SK-MEL-5 (cell line): ENCODE measurements around the gene WDR64. TPM values are rescaled to one million over a fixed set of nuclear protein-coding genes. Genes with fewer than 3 reads are reported as not detected.
"Not testable (repeated sequence)": the region's sequence is repeated elsewhere in the genome, so short reads cannot be mapped to it uniquely, and the experiment has no call there.

Experiments used
- DNase-seq: peaks from one replicate; pipeline ENCODE4 v3.0.0-alpha.2; 2016; ENCODE audit warnings: low read depth, low spot score
- in situ Hi-C: cut with HindIII; loops from 2 replicates; pipeline ENCODE4 v1.10.0; 2016; ENCODE audit warnings: low sequenced_read_pairs, high pct_unique_total_duplicates, low pct_unique_long_range_greater_than_20kb
- total RNA-seq: library from RNA; depleted of rRNA; stranded (reverse); fragments of >200 nt; shearing (Covaris generic); gene quantifications from 2 replicates; pipeline ENCODE4 v1.2.3, GENCODE V29; 2014

WDR64 gene
- total RNA-seq, 1 experiment from 2014 or later, result not detected

DNA sequence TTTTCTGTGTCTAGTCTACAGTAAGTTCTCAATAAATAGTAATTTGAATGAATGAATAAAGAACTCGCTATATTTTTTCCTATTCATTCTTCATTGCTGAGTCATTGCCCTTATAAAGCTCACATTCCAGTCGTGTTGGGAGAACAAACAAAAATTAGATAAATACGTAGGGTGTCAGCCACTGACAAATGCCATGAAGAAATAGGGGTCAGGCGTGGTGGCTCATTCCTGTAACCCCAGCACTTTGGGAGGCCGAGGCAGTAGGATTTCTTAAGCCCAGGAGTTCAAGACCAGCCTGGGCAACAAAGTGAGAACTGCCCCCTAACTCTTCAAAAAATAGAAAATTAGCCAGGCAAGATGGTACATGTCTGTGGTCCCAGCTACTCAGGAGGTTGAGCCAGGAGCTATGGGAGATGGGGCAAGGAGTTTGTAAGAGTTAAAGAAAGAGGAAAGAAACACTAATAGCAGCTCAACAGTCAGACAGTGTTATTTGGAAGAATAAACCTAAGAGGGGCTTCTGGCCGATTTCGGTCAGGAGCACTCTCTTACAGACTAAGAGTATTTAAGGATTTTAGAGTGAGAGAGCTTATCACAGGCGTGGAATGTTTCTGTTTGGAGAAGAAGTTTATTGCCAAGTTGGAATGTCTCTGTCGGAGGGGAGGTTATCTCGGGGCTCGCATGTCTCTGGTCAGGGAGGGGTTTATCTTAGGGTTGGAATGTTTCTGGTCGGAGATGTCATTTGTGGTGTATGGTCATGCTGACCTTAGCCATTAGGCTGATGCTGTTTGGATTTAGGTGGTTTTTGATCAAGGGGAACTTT, 10.1 kb upstream of the WDR64 start:
- no peak for DNase-seq
- in situ Hi-C loops, result no loop called here

DNA sequence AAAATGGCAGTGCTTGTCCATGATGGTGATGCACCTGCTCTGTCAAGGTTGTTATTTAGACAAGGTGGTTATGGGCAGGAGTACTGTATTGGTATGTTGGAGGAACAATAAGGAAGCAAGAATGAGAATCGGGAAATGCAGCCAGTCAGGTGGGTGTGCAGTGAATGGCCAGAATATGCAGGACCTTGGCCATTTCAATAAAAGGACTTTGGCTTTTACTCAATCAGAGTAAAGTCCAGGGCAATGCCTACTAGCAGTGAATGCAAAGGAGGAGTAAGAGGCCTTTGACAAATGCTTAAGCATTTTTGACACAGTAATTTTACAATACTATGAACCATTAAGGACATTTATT, 9.5 kb upstream of the WDR64 start:
- DNase-seq, result no peak
- in situ Hi-C loops, result no loop called here

DNA sequence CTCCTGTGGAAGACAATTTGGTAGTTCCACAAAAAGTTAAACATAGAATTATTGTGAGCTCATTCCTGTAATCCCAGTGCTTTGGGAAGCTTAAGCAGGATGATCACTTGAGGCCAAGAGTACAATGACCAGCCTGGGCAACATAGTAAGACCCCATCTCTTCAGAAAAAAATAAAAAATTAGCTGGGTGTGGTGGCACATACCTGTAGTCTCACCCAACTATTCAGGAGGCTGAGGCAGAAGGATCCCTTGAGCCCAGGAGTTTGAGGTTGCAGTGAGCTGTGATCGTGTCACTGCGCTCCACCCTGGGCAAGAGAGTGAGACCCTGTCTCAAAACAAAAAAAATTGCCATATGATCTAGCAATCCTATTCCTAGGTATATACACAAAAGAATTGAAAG, 7.8 kb upstream of the WDR64 start:
- DNase-seq, result no peak
- in situ Hi-C loops, result no loop called here

DNA sequence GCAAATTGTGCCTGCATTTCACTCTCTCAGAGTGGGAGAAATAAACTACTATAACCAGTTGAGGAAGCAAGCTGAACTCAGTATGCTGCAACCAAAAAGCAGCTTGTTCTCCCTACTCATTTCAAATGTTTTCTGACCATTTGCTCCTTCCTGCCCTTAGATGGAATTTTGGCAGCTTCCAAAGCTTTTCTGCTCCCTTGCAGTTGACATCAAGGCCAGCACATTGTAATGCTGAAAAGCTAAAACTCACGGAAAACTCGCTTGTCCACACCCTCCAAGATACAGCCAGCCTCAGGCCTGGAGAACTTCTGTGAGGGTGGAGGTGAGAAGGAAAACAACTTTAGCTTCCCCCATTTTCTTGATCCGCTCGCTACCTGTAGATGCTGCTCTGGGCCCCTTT, 6.9 kb upstream of the WDR64 start:
- in situ Hi-C loops, result no loop called here

DNA sequence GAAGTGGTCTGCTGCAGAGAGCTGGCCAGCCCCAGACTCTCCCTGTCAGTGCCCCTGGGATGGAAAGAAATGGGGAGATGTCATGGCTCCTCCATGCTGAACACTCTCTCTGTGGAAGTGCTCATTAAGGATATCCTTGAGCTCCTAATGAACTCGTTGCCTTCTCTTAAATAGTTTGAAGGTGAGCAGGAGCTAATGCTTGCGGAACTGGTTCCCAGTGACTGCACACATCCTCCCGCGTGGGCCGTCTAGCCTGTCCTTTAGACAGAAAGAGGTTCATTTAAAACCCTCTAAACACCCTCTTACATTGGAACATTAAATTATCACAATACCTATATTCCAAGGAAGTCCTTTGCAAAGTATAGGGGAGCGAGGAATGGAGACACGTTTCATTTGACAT, 5.9 kb upstream of the WDR64 start:
- DNase-seq, result no peak
- in situ Hi-C loops, result no loop called here

More for the DNA sequence above, 6.9 kb upstream of the WDR64 start:
- no peak for DNase-seq

DNA sequence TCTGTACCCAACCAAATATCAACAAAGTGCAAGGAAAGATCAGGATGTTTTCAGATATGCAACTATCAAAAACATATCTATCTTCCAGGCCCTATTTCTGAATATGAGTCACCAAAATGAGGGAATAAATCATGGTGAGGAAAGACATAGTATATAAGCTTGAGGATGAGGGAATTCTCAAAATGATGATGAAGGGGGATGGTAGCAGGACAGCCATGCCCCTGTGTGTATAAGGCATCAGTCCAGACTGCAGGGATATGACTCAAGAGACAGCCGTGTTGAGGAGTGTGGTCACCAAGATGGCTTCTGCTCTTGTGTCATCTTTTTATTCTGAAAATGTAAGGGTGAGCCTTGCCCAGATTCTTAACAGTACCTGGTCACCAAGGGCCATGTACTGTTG, 4.4 kb upstream of the WDR64 start:
- no peak for DNase-seq

DNA sequence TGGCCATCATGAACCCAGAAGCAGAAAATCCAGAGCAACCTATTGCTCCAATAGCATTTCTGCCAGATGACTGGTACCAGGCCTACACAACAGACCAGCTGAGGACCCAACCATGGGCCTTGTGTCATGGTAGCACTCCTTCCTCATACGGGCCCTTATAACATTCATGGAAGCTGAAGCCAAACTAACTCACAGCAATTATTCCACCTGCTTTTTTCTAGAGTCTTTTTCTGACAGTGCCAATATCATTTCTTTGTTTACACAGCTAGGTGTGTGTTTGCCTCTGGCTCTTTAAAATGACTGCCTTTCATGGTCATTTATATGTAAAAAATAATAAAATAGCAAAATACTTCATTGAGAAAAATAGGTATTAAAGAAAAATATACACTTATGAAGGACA, 3.9 kb upstream of the WDR64 start:
- DNase-seq, result no peak
- in situ Hi-C loops, result no loop called here

More for the DNA sequence above, 4.4 kb upstream of the WDR64 start:
- in situ Hi-C loops, result no loop called here

DNA sequence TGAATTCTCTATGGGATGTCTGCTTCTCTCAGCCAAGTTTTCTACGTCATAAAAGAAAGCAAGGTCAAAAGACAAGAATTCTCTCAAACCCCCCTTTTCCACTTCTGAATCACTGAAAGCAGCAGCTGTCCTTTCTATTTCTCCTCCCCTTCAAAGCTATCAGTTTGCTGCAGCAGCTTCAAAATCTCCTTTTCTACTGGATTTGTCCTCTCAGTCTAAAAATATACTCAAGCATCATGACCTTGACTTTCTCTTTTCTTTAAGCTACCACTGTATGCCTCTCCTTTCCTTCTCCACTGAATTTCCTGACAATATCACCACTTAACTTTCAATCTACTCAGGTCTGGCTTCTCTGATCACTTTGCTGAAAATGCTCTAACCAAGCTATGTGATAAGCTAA, 1.9 kb downstream of the WDR64 start:
- DNase-seq, result no peak
- in situ Hi-C loops, result no loop called here

DNA sequence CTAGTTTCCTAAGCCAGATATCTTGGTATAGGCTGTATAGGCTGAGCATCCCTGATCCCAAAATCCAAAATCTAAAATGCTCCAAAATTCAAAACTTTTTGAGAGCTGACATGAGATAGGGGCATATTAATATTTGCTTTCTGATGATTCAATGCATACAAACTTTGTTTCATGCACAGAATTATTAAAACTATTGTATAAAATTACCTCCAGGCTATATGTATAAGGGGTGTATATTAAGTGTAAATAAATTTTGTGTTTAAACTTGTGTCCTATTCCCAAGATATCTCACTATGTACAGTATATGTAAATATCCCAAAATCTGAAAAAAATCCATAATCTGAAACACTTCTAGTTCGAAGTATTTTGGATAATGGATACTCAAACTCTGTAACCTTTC, 2.6 kb downstream of the WDR64 start:
- no peak for DNase-seq
- in situ Hi-C loops, result no loop called here

DNA sequence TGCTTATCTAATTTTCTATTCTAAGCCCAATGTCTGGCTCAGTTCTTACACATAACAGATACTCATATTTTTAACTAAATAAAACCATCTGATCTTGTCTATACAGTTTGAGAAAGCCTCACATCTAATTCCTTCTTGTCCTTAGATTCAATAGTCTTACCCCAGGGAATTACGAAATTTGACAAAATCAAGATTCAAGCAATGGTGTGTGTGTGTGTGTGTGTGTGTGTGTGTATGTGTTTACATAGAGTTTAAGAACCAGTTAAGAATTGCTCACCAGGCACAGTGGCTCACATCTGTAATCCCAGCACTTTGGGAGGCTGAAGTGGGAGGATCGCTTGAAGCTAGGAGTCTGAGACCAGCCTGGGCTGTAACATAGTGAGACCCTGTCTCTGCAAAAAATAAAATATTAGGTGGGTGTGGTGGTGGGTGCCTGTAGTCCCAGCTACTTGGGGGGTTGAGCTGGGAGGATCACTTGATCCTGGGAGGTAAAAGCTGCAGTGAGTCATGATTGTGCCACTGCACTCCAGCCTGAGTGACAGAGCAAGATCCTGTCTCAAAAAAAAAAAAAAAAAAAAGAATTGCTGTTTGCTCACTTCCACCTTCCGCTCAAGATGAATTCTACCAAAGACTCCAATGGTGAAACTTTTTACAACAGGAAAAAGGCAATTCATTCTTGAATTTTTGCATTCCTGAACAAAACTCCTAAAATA, 6.2 kb downstream of the WDR64 start:
- DNase-seq, result no peak

DNA sequence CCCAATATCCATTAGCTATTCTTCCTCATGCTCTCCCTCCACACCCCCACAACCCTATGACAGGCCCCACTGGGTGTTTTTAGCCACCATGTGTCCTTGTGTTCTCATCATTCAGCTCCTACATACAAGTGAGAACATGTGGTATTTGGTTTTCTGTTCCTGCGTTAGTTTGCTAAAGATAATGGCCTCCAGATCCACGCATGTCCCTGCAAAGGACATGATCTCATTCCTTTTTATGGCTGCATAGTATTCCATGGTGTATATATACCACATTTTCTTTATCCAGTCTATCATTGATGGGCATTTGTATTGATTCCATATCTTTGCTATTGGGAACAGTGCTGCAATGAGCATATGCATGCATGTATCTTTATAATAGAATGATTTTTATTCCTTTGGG, 6.9 kb downstream of the WDR64 start:
- DNase-seq, in situ Hi-C loops: not testable (repeated sequence)

More for the DNA sequence above, 6.2 kb downstream of the WDR64 start:
- in situ Hi-C loops, result no loop called here

DNA sequence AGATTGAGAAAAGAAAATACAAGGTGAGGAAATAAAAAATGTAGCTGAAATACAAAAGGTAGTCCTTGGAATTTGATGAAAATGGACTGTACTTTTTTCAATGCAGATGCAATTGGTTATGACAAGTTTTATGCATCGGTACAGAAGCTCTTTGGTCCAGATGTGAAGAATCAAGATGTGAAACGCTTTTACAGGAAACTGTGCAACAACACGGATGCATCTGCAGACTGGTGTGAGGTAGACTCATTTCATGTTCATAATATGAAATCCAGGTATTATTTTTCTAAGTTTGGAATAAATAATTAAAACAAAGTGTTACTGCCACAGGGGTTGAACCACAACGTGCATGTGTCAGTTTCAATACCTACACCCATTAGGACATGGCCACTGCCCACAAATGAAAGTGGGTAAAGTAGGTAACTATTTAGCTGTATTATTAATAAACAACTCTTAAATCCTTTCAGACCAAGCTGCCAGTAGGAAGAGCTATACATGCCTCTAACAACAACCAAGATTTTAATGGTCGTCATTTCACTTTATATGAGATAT, 8.4 kb downstream of the WDR64 start:
- no peak for DNase-seq
- in situ Hi-C loops, result no loop called here

DNA sequence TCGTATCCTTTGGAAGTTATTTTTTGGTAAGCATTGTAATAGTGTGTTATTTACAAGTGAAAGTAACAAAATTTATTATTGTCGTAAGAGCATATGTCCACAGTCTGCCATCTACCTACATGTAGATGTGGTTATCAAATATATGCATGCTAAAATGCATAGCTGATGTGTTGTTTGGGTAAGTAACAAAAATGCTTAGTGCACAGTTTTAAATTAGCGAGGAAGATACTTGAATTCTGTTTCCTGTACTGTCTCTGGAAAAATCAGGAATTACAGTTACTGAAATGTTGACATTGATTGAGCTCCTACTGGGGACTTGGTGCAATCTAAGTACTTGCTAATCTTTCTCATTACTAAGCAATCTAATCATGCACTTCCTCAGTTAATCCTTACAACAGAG, 14.3 kb downstream of the WDR64 start:
- DNase-seq, result no peak
- in situ Hi-C loops, result no loop called here

DNA sequence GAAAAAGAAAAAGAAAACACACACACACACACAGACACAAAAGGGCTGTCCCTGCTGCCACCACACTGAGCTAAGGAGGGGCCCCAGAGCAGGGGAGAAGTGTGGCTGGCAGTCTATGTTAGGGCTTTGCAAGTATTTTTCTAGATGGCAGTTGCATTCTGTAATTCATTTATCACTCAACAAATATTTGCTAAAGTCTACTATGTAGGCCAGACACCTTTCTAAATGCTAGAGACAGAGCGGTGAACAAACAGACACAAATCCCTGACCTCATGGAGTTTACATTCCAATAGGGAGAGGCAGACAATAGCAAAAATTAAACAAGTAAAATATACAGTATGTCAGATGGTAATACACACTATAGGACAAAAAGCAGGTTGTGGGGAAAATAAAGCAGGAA, 20.2 kb downstream of the WDR64 start:
- no peak for DNase-seq
- in situ Hi-C loops, result no loop called here

DNA sequence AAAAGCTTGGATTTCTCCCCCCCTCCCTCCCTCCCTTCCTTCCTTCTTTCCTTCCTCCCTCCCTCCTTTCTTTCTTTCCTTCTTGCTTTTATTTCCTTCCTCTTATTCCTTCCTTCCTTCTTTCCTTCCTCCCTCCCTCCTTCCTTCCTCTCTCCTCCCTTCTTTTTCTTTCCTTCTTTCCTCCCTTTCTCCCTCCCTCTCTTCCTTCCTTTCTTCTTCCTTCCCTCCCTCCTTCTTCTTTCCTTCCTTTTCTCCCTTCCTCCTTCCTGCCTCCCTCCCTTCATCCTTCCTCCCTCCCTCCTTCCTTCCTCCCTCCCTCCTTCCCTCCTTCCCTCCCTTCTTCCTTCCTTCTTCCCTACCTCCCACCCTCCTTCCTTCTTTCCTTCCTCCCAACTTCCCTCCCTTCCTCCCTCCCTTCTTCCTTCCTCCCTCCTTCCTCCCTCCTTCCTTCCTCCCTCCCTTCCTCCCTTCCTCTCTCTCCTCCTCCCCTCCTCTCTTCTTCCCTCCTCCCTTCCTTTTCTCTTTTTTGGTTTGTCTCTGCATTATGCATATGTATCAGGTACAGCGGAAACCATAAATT, 22.8 kb downstream of the WDR64 start:
- no peak for DNase-seq
- in situ Hi-C loops, result no loop called here

DNA sequence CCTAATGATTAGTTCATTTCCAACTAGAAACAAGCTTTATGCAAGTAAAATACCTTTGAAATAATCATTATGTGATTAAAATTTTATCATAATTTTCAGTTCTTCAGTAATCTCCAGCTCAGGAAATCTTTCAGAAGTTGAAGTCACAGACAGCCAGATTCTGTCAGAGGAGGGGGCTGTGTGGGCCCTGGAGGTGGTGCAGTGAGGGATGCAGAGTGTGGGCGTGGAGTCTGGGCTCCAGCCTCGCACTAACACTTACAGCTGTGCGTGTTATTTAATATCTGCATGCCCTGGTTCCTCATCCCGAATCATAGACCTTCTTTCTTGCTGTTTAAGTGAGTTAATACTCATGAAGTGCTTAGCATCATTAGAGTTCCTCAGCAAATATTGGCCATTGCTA, 23.9 kb downstream of the WDR64 start:
- in situ Hi-C loops, result no loop called here
- no peak for DNase-seq

DNA sequence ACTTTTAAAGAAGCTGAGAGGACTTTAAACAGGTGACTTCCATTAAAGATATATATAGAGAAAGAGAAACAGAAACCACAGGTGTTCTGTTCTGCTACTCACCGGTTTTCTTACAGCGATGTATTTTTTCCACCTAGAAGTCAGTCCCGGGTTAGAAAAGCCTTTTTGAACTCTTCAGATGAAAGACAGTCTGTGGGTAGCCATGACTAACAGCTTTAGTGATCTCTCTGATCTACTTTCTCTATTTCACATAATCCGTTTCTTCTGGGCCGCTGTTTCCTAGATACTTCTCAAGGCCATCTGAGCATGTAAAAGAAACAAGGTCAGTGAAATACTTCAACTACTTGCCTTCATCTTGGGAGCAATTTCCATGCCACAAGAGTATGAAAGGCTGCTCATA, 25.1 kb downstream of the WDR64 start:
- DNase-seq, result no peak
- in situ Hi-C loops, result no loop called here

DNA sequence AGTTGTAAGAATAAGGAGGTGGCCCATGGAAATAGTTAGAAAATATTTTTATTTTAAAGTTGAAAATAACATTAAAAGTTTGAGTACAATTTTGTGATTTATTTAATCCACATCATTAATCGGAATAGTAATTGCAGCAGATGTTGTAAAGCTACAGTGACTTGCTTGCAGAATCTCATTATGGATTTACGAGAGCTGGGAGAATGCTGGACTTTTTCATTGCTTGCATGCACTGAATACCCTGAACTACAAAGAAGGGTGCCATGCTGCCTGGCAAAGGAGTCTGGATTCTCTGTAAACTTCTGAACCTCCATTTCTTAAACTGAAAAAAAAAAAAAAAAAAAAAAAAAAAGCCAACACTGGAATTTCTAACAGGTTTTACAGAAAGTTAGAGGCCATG, 26.5 kb downstream of the WDR64 start:
- in situ Hi-C loops, result no loop called here

DNA sequence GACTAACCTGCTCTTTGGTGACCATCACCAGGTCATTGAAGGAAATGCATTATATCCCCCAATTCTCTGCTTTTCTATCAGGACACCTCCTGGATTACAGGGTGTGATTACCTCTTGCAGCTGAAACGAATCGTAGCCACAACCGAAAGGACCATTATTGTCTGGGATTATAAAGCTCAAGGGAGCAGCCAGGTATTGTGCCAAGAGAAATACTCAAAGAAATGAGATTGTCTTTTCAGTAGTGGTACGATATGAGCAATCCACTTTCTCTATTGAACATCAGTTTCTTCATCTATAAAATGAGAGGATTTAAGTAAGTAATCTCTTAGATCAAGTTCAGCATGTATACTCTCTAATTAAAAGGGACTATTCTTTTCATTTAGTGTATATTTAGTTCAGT, 27.3 kb downstream of the WDR64 start:
- in situ Hi-C loops, result no loop called here

More for the DNA sequence above, 26.5 kb downstream of the WDR64 start:
- DNase-seq, result no peak

More for the DNA sequence above, 27.3 kb downstream of the WDR64 start:
- no peak for DNase-seq
